ENCODE results near the gene CEBPB.

DNA sequence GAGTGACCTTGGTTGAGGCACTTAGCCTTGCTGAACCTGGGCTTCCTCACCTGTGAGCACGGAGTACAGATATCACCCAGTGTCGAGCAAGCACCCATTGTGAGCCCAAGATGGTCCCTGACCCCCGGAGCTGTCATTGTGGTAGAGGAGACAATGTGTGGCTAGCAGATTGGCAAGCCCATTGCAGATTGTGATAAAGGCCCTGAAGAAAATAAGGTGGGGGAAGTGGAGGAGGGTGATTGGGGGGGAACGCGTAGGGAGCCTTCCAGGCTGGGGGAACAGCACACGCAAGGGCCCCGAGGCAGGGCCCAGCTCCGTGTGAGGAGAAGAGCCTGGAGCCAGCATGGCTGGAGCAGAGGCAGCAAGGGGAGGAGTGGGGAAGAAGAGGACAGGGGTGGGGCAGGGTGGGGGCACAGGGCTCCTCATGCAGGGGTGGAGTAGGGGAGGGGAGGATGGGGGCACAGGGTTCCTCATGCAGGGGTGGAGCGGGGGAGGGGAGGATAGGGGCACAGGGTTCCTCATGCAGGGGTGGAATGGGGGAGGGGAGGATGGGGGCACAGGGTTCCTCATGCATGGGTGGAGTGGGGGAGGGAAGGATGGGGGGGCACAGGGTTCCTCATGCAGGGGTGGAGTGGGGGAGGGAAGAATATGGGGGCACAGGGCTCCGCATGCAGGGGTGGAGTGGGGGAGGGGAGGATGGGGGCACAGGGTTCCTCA, 7.0 kb downstream of the CEBPB start:
- TF ChIP-seq TAF1 (conservative IDR thresholded peaks at IDR 0.05) (no peak), RAD21 (IDR thresholded peaks at IDR 0.05) (no peak), SP1 (IDR thresholded peaks at IDR 0.05) (no peak), EGR1 (IDR thresholded peaks at IDR 0.05; ENCODE audit: low read depth in 2 of 2) (no peak), HNF4G (IDR thresholded peaks at IDR 0.05) (no peak), JUND (IDR thresholded peaks at IDR 0.05) (no peak), YY1 (IDR thresholded peaks at IDR 0.05) (no peak)
- TF ChIP-seq, protein P1, sequence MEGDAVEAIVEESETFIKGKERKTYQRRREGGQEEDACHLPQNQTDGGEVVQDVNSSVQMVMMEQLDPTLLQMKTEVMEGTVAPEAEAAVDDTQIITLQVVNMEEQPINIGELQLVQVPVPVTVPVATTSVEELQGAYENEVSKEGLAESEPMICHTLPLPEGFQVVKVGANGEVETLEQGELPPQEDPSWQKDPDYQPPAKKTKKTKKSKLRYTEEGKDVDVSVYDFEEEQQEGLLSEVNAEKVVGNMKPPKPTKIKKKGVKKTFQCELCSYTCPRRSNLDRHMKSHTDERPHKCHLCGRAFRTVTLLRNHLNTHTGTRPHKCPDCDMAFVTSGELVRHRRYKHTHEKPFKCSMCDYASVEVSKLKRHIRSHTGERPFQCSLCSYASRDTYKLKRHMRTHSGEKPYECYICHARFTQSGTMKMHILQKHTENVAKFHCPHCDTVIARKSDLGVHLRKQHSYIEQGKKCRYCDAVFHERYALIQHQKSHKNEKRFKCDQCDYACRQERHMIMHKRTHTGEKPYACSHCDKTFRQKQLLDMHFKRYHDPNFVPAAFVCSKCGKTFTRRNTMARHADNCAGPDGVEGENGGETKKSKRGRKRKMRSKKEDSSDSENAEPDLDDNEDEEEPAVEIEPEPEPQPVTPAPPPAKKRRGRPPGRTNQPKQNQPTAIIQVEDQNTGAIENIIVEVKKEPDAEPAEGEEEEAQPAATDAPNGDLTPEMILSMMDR (IDR thresholded peaks at IDR 0.05; ENCODE audit: low read depth, low read length, missing input control): no peak
- TF ChIP-seq, protein P2, sequence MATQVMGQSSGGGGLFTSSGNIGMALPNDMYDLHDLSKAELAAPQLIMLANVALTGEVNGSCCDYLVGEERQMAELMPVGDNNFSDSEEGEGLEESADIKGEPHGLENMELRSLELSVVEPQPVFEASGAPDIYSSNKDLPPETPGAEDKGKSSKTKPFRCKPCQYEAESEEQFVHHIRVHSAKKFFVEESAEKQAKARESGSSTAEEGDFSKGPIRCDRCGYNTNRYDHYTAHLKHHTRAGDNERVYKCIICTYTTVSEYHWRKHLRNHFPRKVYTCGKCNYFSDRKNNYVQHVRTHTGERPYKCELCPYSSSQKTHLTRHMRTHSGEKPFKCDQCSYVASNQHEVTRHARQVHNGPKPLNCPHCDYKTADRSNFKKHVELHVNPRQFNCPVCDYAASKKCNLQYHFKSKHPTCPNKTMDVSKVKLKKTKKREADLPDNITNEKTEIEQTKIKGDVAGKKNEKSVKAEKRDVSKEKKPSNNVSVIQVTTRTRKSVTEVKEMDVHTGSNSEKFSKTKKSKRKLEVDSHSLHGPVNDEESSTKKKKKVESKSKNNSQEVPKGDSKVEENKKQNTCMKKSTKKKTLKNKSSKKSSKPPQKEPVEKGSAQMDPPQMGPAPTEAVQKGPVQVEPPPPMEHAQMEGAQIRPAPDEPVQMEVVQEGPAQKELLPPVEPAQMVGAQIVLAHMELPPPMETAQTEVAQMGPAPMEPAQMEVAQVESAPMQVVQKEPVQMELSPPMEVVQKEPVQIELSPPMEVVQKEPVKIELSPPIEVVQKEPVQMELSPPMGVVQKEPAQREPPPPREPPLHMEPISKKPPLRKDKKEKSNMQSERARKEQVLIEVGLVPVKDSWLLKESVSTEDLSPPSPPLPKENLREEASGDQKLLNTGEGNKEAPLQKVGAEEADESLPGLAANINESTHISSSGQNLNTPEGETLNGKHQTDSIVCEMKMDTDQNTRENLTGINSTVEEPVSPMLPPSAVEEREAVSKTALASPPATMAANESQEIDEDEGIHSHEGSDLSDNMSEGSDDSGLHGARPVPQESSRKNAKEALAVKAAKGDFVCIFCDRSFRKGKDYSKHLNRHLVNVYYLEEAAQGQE (IDR thresholded peaks at IDR 0.05): no peak
- TF ChIP-seq, protein P3, sequence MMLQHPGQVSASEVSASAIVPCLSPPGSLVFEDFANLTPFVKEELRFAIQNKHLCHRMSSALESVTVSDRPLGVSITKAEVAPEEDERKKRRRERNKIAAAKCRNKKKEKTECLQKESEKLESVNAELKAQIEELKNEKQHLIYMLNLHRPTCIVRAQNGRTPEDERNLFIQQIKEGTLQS (IDR thresholded peaks at IDR 0.05): no peak

All from liver (tissue), 3 donors.